HAP-1 (cell line): Measurements from ENCODE around the gene MRPS34.

Source experiments
- DNase-seq, 2 experiments: peaks; one replicate each; pipeline ENCODE4 v3.0.0-alpha.2; 2016 to 2020; ENCODE audit warnings: low spot score in 2 of 2
- H3K27me3 ChIP-seq: fragments of 250-450 bp; sonication (Bioruptor Pico); 2 replicates; pipeline ENCODE4 v1.5.1; 2020; ENCODE audit warnings: low read depth, mild to moderate bottlenecking, moderate library complexity
- H3K36me3 ChIP-seq: fragments of 250-450 bp; sonication (Bioruptor Pico); replicated peaks from 2 replicates; pipeline ENCODE4 v1.5.1; 2020; ENCODE audit warnings: mild to moderate bottlenecking
- H3K4me1 ChIP-seq: fragments of 250-450 bp; sonication (Bioruptor Pico); 2 replicates; pipeline ENCODE4 v1.5.1; 2020; ENCODE audit warnings: mild to moderate bottlenecking
- H3K4me3 ChIP-seq: fragments of 250-450 bp; sonication (Bioruptor Pico); 2 replicates; pipeline ENCODE4 v1.5.1; 2020; ENCODE audit warnings: mild to moderate bottlenecking, moderate library complexity
- H3K9me3 ChIP-seq: fragments of 250-450 bp; sonication (Bioruptor Pico); 2 replicates; pipeline ENCODE4 v1.5.1; 2020; ENCODE audit warnings: mild to moderate bottlenecking, moderate library complexity
- in situ Hi-C: fragments of 300-500 bp; cut with MboI; formaldehyde crosslinking; loops from 3 replicates; pipeline ENCODE4 v1.14.3; 2020; ENCODE audit warnings: low sequenced_read_pairs, inconsistent platforms, mixed read lengths

Gene MRPS34

DNA sequence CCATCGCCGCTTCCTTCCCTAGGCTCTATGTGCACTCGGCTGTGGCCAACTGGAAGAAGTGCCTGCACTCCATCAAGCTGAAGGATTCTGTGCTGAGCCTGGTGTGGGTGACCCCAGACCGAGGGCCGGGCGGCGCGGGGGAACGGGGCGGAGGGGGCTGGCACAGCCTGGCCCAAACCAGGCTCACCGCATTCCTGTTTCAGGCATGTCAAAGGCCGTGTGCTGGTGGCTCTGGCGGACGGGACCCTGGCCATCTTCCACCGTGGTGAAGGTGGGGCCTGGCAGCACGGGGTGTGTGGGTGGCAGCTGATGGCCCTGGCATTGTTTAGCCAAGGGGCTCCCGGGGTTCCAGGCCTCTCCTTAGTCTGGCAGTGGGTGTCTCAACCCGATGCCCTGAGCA, 6.2 kb downstream of the MRPS34 start:
- in situ Hi-C loops: no loop called here
- Histone ChIP-seq H3K36me3 (peaks cover 59% of the 10 kb centered on the region), H3K4me1 (0 out of 2 replicates have a peak, but pooled peaks cover 3% of the 10 kb centered on the region), H3K27me3 (no peaks in the 10 kb centered on the region), H3K4me3 (no peak overlapping the region), H3K9me3 (no peaks in the 10 kb centered on the region)
- DNase-seq: no peak

DNA sequence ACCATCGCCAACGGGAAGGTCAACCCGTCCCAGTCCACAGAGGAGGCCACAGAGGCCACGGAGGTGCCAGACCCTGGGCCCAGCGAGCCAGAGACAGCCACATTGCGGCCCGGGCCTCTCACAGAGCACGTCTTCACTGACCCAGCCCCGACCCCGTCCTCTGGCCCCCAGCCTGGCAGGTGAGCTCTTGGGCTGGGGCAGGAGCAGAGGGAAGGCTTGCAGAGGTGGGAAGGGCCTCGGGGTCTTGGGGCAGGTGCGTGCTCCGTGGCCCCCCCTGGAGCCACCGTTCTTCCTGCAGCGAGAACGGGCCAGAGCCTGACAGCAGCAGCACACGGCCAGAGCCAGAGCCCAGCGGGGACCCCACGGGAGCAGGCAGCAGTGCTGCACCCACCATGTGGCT, 6.7 kb downstream of the MRPS34 start:
- in situ Hi-C loops: no loop called here
- Histone ChIP-seq H3K4me1 (0 out of 2 replicates have a peak, but pooled peaks cover 3% of the 10 kb centered on the region), H3K27me3 (no peaks in the 10 kb centered on the region), H3K4me3 (no peak overlapping the region), H3K9me3 (no peaks in the 10 kb centered on the region), H3K36me3 (peaks cover 59% of the 10 kb centered on the region)
- DNase-seq: no peak

- Histone ChIP-seq H3K9me3 (no peaks in the 10 kb centered on the region), H3K36me3 (peaks cover 58% of the 10 kb centered on the region)
- DNase-seq: no peak
These were observed 7.1 kb downstream of the MRPS34 start for GRCh38 chr16:1765826-1766225.

DNA sequence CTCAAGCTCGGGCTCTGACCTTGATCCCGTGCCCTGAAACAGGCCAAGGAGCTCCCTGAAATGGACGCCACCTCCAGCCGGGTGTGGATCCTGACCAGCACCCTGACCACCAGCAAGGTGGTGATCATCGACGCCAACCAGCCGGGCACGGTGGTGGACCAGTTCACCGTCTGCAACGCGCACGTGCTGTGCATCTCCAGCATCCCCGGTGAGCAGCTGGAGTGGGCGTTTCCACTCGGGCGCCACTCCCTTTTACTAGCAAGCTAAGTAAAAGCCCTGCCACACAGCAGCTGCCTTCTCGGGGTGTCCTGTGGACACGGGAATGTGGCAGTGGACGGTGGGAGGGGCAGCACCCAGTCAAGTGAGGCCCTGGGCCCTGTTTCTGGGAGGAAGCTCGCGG, 8.0 kb downstream of the MRPS34 start:
- Histone ChIP-seq H3K4me1 (no peaks in the 10 kb centered on the region), H3K4me3 (no peak overlapping the region), H3K9me3 (no peaks in the 10 kb centered on the region), H3K36me3 (peaks cover 50% of the 10 kb centered on the region), H3K27me3 (no peaks in the 10 kb centered on the region)
- in situ Hi-C loops: no loop called here
- no peak for DNase-seq

More at GRCh38 chr16:1765826-1766225, 7.1 kb downstream of the MRPS34 start:
- Histone ChIP-seq H3K27me3 (no peaks in the 10 kb centered on the region), H3K4me3 (no peak overlapping the region), H3K4me1 (0 out of 2 replicates have a peak, but pooled peaks cover 3% of the 10 kb centered on the region)
- in situ Hi-C loops: no loop called here

DNA sequence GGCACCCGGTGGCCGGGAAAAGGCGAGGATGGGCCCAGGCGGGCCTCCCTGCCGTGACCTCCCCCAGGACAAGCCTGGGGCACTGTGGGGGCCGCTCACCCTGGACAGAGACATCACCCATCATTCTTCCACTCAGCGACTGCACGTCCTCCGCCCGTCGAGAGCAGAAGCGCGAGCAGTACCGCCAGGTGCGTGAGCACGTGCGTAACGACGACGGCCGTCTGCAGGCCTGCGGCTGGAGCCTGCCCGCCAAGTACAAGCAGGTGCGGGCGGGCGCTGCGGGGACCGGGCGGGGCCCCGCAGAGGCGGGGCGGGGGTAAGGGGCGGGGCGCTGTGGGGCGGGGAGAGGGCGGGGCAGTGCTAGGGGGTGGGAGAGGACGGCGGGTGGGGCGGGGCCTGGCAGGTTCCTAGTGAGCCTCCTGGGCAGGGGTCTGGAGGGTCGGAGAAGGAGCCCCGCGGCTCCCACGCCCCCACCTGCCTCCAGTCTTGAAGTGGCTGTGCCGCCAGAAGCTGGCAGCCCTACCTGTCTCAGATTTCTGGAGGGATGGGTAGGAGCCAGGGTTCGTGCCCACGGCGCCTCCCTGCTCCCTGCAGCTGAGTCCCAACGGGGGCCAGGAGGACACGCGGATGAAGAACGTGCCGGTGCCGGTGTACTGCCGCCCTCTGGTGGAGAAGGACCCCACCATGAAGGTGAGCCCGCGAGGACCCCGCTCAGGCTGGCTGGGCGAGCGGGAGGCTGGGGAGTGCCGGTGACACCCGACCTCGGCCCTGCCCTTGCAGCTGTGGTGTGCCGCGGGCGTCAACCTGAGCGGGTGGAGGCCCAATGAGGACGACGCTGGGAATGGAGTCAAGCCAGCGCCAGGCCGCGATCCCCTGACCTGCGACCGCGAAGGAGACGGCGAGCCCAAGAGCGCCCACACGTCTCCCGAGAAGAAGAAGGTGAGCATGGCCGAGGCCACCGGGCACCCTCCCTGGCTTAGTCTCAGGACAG, 9.1 kb downstream of the MRPS34 start:
- H3K4me3 ChIP-seq: no peak overlapping the region
- no peaks in the 10 kb centered on the region for H3K4me1 ChIP-seq
- H3K27me3 ChIP-seq: no peaks in the 10 kb centered on the region
- in situ Hi-C loops: no loop called here
- DNase-seq: peak in 1 of 2 experiments; percentile 59
- no peaks in the 10 kb centered on the region for H3K9me3 ChIP-seq
- H3K36me3 ChIP-seq: peaks cover 39% of the 10 kb centered on the region

GRCh38 chr16:1762879-1763520, 9.9 kb downstream of the MRPS34 start:
- H3K27me3 ChIP-seq: no peaks in the 10 kb centered on the region
- peaks cover 34% of the 10 kb centered on the region for H3K36me3 ChIP-seq
- in situ Hi-C loops: no loop called here
- DNase-seq: no peak
- no peaks in the 10 kb centered on the region for H3K4me1 ChIP-seq
- no peaks in the 10 kb centered on the region for H3K9me3 ChIP-seq
- no peak overlapping the region for H3K4me3 ChIP-seq

GRCh38 chr16:1762196-1762878, 10.6 kb downstream of the MRPS34 start:
- Histone ChIP-seq H3K9me3 (no peaks in the 10 kb centered on the region), H3K4me1 (no peaks in the 10 kb centered on the region), H3K27me3 (no peaks in the 10 kb centered on the region), H3K36me3 (peaks cover 27% of the 10 kb centered on the region), H3K4me3 (no peak overlapping the region)
- no peak for DNase-seq
- in situ Hi-C loops: no loop called here

GRCh38 chr16:1761751-1762150, 11.2 kb downstream of the MRPS34 start:
- peaks cover 24% of the 10 kb centered on the region for H3K36me3 ChIP-seq
- in situ Hi-C loops: no loop called here
- H3K4me3 ChIP-seq: no peak overlapping the region
- H3K4me1 ChIP-seq: no peaks in the 10 kb centered on the region
- DNase-seq: no peak
- no peaks in the 10 kb centered on the region for H3K27me3 ChIP-seq
- no peaks in the 10 kb centered on the region for H3K9me3 ChIP-seq

DNA sequence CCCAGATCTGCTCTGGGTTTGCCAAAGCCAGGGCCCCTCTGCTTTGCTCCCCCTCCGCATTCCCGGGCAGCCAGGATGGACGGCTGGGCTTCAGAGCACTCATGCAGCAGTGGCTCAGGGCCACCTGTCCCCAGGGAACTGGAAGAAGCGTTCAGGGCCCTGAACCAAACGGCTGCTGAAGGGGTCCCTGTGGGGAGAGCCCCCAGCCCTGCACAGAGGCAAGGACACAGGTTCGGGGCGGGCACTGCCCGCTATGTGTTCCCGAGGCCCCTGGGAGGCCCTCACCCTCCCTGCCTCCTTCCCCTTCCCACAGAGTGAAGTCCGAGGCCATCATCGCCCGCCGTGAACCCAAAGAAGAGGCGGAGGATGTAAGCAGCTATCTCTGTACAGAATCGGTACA, 12.0 kb downstream of the MRPS34 start:
- in situ Hi-C loops: no loop called here
- DNase-seq: no peak
- H3K4me1 ChIP-seq: no peaks in the 10 kb centered on the region
- H3K9me3 ChIP-seq: no peaks in the 10 kb centered on the region
- H3K27me3 ChIP-seq: no peaks in the 10 kb centered on the region
- H3K36me3 ChIP-seq: peaks cover 17% of the 10 kb centered on the region
- H3K4me3 ChIP-seq: no peak overlapping the region

DNA sequence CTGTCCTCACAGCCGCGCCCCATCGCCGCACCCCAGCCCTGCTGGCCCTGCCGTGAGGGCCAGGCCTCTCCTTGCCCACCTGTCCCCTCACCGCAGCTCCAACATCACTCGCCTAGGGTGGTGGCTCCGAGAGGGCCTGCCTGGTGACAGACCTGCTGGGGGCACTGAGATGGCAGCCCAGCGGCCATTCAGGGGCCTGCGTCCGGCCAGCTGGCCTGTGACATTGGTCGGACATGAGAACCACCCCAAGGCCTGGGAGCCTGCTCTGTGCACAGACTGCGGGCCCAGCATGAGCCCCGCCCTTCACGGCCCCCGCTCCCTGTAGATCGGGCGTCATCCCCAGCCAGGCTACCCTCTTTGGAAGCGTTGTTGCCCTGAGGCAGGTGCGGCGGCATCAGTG, 13.4 kb downstream of the MRPS34 start:
- Histone ChIP-seq H3K36me3 (peaks cover 11% of the 10 kb centered on the region), H3K4me3 (no peak overlapping the region), H3K4me1 (no peaks in the 10 kb centered on the region), H3K27me3 (no peaks in the 10 kb centered on the region), H3K9me3 (no peaks in the 10 kb centered on the region)
- in situ Hi-C loops: no loop called here
- no peak for DNase-seq

- Histone ChIP-seq H3K4me1 (no peaks in the 10 kb centered on the region), H3K9me3 (no peaks in the 10 kb centered on the region), H3K36me3 (peaks cover 9% of the 10 kb centered on the region), H3K27me3 (no peaks in the 10 kb centered on the region), H3K4me3 (no peak overlapping the region)
- DNase-seq: no peak
- in situ Hi-C loops: no loop called here
These were observed 14.0 kb downstream of the MRPS34 start for GRCh38 chr16:1758923-1759322.

DNA sequence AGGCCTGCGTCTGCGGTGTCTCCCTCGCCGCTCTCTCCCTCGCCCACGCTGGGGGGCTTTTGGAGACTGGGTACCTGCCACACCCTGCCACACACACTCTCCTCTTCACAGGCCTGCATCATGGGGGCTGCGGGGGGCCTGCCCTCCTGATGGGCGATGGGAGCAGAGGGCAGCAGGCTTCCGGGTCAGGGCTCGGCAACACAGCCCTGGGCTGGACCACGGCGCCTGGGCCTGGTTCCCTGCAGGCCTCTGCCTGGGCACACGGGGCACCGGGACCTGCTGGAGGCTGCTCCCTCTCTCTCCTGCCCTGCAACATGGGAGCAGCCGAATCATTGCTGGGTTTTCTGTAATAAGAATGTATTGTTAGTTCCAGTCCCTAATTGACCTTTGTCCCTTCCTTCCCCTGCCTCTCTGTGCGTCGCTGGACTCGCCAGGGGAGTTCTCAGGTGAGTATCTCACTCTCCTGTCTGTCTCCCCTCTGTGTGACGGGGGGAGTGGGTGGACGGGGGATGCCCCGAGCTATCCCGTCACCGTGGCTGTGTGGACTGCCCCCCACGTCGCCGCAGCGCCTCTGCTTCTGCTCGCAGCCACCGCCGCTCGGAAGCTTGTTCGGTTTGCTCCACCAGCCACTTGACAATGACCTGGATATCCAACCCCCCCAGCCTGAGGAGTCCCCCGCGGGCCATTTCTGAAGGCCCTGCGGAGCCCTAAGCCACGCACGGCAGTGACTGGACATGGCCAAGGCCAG, 15.0 kb downstream of the MRPS34 start:
- Histone ChIP-seq H3K4me1 (no peaks in the 10 kb centered on the region), H3K27me3 (no peaks in the 10 kb centered on the region)

GRCh38 chr16:1754204-1754603, 18.7 kb downstream of the MRPS34 start:
- Histone ChIP-seq H3K4me3 (no peak overlapping the region), H3K9me3 (no peaks in the 10 kb centered on the region), H3K36me3 (peaks cover 21% of the 10 kb centered on the region), H3K4me1 (no peaks in the 10 kb centered on the region), H3K27me3 (no peaks in the 10 kb centered on the region)
- in situ Hi-C loops: no loop called here
- no peak for DNase-seq

More for the DNA sequence above, 15.0 kb downstream of the MRPS34 start:
- H3K4me3 ChIP-seq: no peak overlapping the region
- H3K9me3 ChIP-seq: no peaks in the 10 kb centered on the region
- peaks cover 8% of the 10 kb centered on the region for H3K36me3 ChIP-seq
- no peak for DNase-seq
- in situ Hi-C loops: no loop called here
